NOMO-1 treated with dmso at 0.1 percent for 144 hours (cell line): ENCODE results near the gene RBM12.
A peak's percentile ranks its signal among the peaks of the same experiment; 100 is the strongest.

Experiments
- DNase-seq: peaks from one replicate; lab custom pipeline; 2025; ENCODE audit not compliant: unreplicated experiment; lab: John Stamatoyannopoulos, UW

RBM12 gene

DNA sequence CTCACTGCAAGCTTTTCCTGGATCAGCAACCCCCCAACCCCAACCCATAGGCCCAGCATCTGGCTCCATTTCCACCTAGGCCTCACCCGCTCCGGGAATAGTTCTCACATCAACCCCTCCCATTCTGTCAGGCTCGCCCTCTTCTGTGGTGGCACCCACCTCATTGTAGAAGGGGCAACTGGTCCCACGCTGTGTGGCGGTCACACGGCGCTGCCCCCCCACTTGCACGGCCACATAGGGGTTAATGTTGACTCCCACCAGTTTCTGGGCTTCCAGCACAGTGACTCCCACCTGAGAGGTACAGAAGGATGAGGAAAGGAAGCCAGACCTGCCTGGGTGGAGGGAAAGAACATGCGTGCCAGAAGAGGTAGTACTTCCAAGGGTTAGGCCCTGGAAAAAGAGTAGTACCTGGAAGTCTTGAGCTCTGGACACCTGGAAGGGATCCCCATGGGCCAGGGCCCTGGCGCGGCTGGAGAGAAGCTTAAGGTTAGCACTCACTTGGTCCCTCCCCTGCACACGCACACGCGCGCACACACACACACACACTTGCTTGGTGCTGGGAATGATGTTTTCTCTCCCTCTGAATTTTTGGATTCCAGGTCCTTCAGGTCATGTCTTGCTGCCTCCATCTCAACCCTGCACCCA lies 61.7 kb downstream of the RBM12 start:
- DNase-seq, result no peak

DNA sequence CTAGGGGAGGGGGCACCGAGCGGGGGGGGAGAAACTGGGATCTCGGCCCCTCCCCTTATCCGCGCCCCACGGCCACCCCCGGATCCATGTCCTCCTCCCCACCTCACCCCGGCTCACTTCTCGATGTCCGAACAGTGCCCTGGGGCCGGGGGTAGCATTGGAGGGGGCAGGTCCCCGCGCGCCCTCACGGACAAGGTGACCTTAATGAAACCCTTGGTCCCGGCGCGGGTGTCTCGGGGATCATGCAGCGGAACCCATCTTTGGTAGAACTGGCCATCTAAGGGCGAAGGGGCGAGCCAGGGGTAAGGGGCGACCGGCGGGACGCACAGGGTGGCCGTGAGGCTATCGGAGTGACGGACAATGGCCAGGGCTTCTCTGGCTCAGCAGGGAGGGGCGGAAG lies 62.7 kb downstream of the RBM12 start:
- DNase-seq, result no peak

DNA sequence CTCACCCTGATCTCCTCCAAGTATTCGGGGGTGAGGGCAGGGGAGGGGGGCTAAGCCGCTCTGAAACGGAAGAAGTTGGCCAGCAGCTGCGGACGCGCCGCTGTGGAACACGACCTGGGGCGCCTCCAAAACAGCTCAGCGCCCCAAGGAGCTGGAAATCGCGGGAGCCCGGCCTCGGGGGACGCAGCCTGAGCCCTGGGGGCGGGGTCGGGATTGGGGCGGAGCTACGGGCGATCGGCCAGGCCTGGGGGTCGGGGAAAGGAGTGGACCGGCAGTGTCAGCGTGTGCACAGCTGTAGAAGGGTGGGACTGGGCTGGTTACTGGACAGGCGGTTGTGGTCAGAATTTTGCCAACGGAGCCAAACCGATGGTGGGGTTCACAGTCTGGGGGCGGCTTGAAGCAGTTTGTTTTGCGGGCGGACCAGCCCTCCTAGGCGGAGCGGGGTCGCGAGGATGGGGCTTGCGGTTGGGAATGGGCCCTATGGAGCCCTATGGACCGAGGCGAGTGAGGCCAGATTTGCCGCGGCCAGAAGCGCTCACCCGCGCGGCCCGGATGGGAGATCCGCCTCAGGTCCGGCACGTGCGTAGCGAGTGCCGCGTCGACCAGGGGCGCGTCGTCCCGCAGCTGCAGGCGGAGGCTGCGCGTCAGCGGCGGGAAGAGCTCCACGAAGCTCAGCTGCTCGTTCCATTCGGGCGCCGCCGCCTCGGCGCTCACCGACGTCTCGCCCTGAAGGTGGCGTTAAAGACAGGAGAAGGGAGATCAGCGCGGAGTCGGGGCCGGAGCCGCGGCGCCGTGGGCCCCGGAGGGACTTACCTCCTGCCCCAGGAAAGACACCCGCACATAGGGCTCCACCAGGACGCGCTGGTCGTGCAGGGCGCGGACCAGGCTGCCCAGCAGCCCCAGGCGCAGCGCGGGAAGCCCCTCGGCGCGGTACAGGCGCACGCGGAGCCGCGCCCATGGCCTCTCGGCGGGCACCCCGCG lies 63.4 kb downstream of the RBM12 start:
- DNase-seq, result peak; percentile 40

DNA sequence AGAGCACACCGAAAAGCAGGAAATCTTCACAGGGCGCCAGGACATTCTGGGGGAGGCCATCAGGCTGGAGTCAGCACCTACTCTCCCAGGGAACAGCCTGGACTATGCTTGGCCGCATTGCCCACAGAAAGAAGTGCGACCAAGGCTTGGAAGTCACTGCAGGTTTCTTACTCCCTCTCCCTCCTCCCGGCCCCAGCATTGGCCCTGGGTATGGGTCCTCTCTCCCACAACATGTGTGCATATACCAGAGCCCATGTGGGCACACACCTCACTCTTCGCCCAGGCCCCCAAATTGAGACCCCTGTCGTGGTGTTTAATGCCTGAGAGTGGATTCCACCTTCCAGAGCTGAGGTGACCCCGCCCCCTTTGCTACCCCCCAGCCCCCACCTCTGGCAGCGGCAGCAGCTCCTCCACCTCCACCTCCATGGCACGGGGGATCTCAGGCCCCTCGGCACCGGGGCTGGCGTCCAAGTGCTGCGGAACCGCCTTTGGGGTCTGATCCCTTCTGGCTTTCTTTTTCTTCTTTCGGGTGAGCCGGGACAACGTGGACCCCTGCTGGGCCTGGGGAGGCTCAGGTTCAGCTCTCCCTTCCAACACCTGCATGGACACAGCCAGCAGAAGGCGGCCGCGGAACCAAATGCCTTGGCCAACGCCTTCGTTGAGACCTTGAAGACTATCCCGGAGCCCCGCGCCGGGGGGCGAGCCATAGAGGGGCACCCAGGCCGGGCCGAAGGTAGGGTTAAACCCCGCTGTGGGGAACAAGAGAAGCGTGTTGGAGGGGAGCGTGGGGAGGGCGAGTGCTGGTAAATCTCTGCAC lies 64.3 kb downstream of the RBM12 start:
- no peak for DNase-seq

DNA sequence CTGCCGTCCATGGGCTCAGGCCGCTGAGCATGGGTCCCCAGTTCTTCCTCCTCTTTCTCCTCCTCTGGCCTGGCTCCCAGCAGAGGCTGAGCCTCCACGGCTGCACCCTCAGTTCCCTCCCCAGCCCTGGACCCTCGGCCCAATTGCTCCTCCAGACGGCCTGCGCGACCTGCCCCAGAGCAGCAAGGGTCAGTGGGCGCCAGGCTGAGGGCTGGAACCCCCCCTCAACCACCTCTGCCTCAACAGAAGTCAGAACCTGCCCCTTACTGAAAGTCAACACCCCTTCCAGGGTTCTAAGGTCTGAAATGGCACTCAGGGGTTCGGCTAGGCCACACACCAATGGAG lies 65.0 kb downstream of the RBM12 start:
- DNase-seq, result no peak
